ENCODE results near the gene ANAPC16.
"Not testable (repeated sequence)": the region's sequence is repeated elsewhere in the genome, so short reads cannot be mapped to it uniquely, and the experiment has no call there.

ANAPC16 gene

DNA sequence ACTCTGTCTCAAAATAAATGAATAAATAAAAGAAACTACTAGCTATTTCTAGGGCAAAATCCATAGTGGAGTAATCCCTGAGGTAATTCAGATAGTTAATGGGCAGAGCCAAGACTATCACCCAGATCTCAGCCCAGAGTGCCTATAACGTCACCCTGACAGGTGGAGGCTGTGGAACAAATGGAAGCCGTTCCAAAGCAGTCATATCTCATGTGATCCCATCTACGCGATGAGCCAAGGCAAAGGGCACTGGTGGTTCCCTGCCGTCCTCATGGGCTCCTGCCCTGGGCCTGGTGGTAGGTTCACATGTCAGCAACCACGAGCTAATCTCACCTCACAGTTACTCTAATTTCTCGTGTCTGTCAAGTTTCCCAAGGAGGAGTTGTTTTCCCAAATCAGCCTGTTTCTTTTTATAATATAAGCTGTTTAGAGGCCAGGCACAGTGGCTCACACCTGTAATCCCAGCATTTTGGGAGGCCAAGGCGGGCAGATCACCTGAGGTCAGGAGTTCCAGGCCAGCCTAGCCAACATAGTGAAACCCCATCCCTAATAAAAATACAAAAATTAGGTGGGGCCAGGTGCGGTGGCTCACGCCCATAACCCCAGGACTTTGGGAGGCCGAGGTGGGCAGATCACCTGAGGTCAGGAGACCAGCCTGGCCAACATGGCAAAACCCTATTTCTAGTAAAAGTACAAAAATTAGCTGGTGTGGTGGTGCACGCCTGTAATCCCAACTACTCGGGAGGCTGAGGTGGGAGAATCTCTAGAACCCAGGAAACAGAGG lies 22.8 kb downstream of the ANAPC16 start:
- in situ Hi-C loops (cut with HindIII; ENCODE audit: low pct_ligation_motif_present, low pct_unique_long_range_greater_than_20kb, low sequenced_read_pairs), result no loop called here
- no peak for DNase-seq

DNA sequence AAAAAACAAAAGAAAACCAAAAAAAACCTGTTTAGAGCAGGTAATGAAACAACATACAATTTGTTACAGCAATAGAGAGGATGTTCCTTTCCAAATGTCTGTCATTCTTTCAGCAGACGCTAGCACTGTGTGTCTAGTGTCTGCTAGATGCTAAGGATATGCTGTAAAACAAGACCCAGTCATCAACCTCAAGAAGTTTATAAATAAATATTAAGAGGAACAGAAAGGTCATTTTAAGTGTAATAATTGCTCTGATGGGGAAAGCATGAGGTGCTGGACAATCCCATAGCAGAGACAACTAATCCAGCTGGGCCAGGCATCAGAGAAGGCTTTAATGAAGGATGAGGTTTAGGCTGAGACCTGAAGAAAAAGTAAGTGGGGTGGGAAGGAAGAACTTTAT lies 23.6 kb downstream of the ANAPC16 start:
- no peak for DNase-seq
- in situ Hi-C loops (cut with HindIII; ENCODE audit: low pct_ligation_motif_present, low pct_unique_long_range_greater_than_20kb, low sequenced_read_pairs), result no loop called here

DNA sequence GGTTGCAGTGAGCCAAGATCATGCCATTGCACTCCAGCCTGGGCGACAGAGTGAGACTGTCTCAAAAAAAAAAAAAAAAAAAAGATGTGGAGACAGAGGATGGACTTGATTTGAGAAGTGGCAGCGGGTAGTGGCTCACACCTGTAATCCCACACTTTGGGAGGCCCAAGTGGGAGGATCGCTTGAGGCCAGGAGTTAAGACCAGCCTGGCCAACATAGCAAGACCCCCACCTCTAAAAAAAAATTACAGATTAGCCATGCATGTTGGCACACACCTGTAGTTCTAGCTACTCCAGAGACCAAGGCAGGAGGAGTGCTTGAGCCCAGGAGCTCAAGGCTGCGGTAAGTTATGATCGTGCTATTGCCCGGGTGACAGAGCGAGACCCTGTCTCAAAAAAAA lies 24.6 kb downstream of the ANAPC16 start:
- in situ Hi-C loops (cut with HindIII; ENCODE audit: low pct_ligation_motif_present, low pct_unique_long_range_greater_than_20kb, low sequenced_read_pairs), result no loop called here
- DNase-seq, result no peak

DNA sequence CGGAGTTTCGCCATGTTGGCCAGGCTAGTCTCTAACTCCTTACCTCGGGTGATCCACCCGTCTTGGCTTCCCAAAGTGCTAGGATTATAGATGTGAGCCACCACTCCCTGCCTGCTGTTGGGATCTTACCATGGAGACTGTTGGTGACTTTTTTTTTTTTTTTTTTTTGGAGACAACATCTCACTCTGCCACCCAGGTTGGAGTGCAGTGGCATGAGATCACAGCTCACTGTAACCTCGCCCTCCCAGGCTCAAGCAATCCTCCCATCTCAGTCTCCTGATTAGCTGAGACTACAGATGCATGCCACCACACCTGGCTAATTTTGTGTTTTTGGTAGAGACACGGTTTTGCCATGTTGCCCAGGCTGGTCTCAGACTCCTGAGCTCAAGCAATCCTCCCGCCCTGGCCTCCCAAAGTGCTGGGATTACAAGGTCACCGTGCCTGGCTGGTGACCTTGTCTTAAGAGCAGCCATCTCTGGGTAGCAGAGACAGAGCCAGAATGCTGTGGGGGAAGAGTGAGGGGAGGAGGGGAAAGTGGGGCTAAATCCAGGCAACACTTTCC lies 26.0 kb downstream of the ANAPC16 start:
- in situ Hi-C loops (cut with HindIII; ENCODE audit: low pct_ligation_motif_present, low pct_unique_long_range_greater_than_20kb, low sequenced_read_pairs), result no loop called here
- no peak for DNase-seq

DNA sequence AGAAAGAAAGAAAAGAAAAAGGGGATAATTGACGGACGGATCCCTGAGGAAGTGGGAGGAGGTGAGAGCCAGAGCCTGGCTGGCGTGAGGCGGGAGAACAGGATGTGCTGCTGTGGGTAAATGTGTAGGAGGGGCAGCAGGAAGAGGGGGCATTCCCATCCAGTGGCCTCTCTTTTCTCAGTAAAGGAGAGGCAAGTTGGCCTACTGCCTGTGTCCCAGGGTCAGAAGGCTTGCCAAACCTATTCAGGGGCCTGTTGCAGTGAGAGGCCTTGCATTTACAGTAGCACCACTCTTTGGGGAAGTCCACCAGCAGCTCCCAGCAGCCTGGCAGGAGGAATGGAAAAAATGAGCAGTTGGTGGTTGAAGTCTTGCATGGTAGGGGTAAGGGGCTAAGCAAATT lies 26.9 kb downstream of the ANAPC16 start:
- in situ Hi-C loops (cut with HindIII; ENCODE audit: low pct_ligation_motif_present, low pct_unique_long_range_greater_than_20kb, low sequenced_read_pairs), result no loop called here
- DNase-seq, result no peak

DNA sequence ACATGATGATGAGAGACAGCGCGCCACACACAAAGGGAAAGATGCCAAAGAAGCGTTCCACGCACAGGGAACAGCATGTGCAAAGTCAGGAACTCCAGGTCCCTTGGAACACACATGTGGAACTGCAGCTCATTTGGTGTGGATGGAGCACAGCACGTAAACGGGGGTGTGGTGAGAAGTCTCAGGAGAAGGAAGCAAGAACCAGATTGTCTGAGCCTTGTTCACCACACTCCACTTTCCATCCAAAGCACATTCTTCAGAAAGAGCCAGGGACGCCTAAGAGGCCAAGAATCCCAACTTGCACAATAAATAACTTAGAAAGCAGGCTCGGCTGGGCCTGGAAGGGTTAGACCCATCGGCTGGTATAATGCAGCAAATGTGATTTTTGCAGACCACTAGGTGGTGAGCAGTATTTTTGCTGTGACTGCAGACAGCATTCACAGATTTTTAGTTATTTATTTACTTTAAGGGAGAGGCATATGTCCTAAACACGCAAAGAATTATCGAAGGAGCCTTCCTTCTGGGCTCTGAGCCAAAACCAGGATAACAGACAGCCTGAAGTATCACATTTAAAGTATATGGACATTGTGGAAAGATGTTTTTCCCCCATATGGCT lies 28.1 kb downstream of the ANAPC16 start:
- in situ Hi-C loops (cut with HindIII; ENCODE audit: low pct_ligation_motif_present, low pct_unique_long_range_greater_than_20kb, low sequenced_read_pairs), result no loop called here
- DNase-seq, result peak; percentile 85

DNA sequence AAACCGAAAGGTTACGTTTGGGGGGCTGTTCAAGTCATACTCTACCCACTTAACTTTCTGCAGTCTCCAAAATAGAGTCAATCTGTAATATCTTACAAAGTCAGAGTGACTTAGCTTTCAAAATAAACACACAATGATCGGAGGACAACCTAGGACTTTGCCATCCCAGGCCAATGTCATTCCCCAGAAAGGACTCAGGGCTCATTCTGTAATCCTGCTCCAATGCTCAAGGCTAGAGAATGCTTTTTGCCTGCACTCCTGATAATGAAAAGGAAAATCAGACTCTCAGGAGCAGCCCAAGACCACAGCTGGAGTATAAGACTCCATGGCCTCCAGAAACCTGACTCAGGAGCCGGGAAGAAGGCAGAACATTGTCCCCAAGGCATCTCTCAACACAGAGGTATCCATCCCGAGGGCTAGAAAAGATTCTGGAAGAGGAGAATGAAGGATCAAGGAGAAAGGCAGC lies 28.8 kb downstream of the ANAPC16 start:
- DNase-seq, result no peak
- in situ Hi-C loops (cut with HindIII; ENCODE audit: low pct_ligation_motif_present, low pct_unique_long_range_greater_than_20kb, low sequenced_read_pairs), result no loop called here

DNA sequence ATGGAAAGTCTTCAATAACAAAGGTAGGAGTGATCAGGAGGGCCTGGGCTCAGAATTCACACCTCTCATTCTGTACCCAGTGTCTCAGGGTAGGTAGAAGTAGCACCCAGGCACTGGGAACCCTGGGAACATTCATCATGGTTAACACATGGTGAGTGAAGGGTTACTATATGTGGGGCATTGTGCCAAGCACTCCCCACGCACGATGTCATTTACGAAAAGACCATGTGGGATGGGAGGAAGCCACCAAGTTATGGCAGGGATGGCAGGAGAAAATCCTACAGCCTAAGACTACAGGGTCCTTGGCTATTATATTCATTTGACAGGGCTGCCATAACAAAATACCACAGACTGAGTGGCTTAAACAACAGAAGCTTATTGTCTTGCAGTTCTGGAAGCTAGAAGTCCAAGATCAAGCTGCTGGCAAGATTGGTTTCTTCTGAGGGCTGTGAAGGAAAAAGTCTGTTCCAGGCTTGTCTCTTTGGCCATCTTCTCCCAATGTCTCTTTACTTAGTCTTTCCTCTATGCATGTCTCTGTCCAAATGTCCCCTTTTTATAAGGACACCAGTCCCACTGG lies 30.2 kb downstream of the ANAPC16 start:
- no peak for DNase-seq
- in situ Hi-C loops (cut with HindIII; ENCODE audit: low pct_ligation_motif_present, low pct_unique_long_range_greater_than_20kb, low sequenced_read_pairs), result no loop called here

DNA sequence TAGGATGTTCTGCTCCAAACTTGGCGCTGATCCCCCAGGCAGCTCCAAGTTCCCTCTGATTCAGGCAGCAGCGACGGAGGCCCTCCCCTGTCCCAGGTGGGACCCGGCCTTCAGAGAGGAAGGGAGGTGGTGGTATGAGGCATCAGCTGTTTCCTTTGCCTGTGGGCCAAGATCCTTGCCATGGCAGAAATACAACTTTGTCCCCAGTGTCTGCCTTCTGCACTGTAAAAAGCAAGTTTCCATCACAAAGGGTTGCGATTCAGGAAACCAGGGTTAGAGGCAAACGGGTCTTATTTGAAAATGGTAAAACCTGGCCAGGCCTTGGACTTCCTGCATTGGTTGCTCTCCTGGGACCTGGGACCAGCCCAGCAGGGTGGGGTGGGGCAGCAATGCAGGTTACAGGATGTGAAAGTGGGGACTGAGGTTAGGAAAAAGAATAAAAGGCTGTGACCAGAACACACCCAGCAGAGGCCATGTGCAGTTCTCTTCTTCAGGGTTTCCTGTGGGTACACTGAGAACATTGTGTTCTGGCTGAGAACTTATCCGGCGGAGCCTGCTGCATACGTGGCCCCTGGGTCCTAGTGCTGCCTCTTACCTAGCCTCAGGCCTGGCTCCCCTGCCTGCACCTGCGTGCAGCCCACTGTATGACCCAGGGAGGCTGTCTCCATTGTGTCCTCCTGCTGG lies 32.8 kb downstream of the ANAPC16 start:
- in situ Hi-C loops (cut with HindIII; ENCODE audit: low pct_ligation_motif_present, low pct_unique_long_range_greater_than_20kb, low sequenced_read_pairs), result no loop called here
- DNase-seq, result no peak

DNA sequence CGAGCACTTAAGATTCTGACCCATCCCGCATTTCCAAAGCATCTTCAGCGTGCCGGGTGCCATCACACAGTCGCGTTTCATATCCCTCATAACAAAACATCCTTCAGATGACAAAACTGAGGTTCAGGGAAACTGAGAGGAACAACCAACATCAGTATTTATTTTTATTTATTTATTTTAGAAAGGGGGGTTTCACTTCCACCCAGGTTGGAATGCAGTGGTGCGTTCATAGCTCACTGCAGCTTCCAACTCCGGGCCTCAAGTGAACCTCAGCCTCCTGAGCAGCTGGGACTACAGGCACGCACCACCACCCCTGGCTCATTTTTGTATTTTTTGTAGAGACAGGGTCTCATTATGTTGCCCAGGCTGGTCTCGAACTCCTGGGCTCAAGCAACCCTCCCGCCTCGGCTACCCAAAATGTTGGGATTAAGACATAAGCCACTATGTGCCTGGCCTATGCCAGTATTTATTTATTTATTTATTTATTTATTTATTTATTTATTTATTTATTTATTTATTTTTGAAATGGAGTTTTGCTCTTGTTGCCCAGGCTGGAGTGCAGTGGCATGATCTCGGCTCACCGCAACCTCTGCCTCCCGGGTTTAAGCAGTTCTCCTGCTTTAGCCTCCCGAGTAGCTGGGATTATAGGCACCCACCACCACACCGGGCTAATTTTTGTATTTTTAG lies 33.5 kb downstream of the ANAPC16 start:
- DNase-seq; in situ Hi-C loops (cut with HindIII; ENCODE audit: low pct_ligation_motif_present, low pct_unique_long_range_greater_than_20kb, low sequenced_read_pairs): not testable (repeated sequence)

DNA sequence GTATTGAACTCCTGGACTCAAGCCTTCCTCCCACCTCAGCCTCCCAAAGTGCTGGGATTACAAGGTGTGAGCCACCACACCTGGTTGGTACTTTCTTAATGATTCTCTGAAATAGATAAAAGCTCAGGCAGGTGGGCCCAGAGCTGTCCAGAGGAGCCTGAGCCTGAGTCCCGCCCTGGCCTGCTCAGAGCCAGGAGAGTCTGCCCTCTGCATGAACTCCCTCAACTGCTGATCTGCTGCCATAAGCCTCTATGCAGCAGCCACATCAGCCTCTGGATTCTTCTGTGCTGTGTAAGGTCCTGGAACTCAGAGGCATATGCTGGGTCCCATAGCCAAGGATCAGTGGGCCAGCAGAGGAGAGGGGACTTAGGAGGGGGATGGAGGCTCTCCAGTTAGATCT lies 34.9 kb downstream of the ANAPC16 start:
- in situ Hi-C loops (cut with HindIII; ENCODE audit: low pct_ligation_motif_present, low pct_unique_long_range_greater_than_20kb, low sequenced_read_pairs), result no loop called here

DNA sequence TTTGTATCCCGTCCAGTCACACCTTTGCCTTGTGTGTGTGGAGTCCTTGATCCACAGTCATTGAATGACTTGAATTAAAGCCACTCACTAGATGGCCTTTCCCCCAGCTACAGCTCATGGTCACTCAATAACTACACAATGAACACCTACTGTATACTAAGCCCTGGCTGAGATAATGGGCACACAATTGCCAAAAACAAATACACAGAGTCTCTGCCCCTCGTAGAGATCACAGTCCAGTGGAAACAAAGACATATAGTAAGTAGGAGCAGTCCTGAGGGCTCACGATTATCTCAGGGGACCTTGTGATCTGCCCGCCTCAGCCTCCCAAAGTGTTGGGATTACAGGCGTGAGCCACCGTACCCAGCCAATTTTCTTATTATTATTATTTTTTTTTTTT lies 35.8 kb downstream of the ANAPC16 start:
- DNase-seq, result no peak
- in situ Hi-C loops (cut with HindIII; ENCODE audit: low pct_ligation_motif_present, low pct_unique_long_range_greater_than_20kb, low sequenced_read_pairs), result no loop called here

More for the DNA sequence above, 34.9 kb downstream of the ANAPC16 start:
- DNase-seq, result no peak

DNA sequence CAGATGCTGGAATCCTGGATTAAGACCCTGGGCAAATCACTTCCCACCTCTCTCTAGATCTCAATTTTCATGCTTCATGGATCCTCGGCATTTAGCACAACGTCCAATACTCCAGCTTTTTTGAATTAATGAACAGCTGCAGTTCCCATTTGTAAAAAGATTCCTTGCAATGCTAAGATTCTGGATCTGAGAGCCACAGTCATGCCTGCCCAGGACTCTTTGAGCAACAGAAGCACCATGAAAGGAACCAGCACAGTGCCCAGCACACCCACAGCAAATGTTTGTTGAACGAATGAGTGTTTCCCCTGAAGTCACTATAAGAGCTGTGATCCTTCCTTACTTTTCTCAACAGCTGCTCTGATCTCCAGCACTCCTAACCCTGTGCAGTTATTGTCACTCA lies 37.2 kb downstream of the ANAPC16 start:
- no peak for DNase-seq
- in situ Hi-C loops (cut with HindIII; ENCODE audit: low pct_ligation_motif_present, low pct_unique_long_range_greater_than_20kb, low sequenced_read_pairs), result no loop called here

DNA sequence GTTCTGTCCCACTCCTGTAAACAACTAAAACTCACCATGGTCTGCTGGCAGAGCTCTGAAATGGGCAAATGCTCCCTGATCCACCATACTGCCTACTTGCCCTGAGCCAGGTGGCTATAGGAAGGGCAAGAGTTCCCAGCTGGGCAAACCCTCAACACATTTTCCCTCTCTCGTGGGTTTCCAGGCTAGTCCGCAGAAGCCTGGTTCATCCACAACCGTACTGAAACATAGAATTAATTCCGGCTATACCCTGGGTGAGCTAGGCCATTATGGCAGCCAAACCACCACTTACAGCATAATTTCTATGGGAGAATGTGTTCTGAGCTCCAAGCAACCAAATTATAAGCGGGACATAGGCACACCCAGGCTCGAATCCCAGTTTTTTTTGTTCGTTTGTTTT lies 37.8 kb downstream of the ANAPC16 start:
- DNase-seq, result no peak
- in situ Hi-C loops (cut with HindIII; ENCODE audit: low pct_ligation_motif_present, low pct_unique_long_range_greater_than_20kb, low sequenced_read_pairs), result no loop called here

DNA sequence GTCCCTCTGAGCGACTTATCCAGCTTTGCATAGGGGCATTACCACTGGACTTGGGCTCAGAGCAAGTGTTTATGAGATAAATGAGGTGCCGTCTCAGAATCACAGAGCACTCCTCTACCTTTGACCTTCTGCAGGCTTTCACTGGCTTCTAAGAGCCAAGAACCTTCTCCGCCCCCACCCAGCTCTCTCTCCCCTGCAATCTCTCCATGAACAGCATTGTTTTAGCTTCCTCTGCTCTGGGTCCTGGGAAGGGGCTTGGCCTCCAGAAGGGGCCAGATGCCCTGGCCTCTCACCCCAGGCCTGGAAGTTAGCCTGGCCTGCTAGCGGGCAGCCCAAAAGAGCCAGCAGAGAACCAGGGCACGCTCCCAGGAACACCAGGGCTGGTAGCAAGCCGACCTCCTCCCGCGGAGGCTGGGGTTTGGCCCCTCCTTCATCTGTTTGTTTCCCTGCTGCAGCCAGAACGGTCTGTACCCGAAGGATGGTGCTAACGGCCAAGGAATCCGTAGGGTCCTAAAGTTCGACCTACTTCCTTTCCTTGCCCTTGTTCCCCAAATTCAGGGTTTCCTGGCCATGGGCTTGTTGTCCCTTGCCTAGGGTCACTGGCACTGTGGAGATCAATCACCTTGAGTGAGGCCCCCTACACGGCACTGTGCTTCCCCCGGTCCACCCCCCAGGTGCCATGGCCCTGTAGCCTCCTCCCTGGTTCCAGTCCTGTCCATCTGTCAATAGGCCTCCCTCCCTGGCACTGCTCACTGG lies 39.2 kb downstream of the ANAPC16 start:
- DNase-seq, result peak; percentile 74
- in situ Hi-C loops (cut with HindIII; ENCODE audit: low pct_ligation_motif_present, low pct_unique_long_range_greater_than_20kb, low sequenced_read_pairs), result no loop called here

DNA sequence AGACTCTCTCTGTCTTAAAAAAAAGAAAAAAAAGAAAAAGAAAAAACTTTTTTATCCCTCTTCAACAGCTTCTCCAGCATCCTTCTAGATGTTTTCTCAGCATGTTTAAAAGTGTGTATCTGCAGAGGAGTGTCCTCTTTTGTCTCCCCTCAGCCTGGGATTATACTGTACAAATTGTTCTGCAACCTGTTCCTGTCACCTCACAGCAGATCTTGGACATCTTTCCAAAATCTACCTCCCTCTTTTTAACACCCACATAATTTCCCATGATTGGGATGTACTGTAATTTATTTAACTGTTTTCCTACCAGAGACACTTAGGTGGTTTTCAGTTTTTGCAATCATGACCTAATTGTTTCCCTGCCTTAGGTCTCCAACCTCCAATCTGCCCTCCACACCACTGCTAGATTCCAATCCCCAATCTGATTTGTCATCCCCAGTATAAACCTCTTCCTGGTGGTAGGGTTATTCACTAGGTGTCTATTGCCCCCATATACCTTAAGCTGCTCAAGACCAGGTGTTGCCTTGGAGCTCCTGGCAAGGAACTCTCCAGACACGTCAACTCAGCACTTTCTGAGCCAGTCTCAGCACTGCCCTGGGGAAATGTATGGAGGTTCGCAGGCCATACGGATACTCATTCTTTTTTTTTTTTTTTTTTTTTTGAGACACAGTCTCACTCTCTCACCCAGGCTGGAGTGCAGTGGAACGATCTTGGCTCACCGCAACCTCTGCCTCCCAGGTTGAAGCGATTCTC lies 40.3 kb downstream of the ANAPC16 start:
- no peak for DNase-seq
- in situ Hi-C loops (cut with HindIII; ENCODE audit: low pct_ligation_motif_present, low pct_unique_long_range_greater_than_20kb, low sequenced_read_pairs), result no loop called here

All from ACHN (cell line).